OCI-LY3 (cell line): ENCODE measurements around the gene SRXN1.

Source experiments
- H2AFZ ChIP-seq: fragments of 200-600, 300-600 bp; shearing (Covaris generic); 2 replicates; pipeline ENCODE4 v1.6.0; 2014; ENCODE audit warnings: antibody characterized with exemption, low read depth, low read length
- H3K27ac ChIP-seq: fragments of 200-600, 300-600 bp; sonication (generic); 2 replicates; pipeline ENCODE4 v1.5.1; 2014; ENCODE audit warnings: mild to moderate bottlenecking, low read length, moderate library complexity, mixed read lengths
- H3K27me3 ChIP-seq: fragments of 200-600, 300-600 bp; sonication (generic); 2 replicates; pipeline ENCODE4 v1.6.1; 2014; ENCODE audit warnings: low read depth, low read length, mixed read lengths
- H3K36me3 ChIP-seq: fragments of 200-600, 300-600 bp; sonication (generic); replicated peaks from 2 replicates; pipeline ENCODE3; 2014; ENCODE audit warnings: low read depth, low read length, mixed read lengths
- H3K4me1 ChIP-seq: fragments of 300-600, 200-600 bp; sonication (generic); 2 replicates; pipeline ENCODE4 v1.6.1; 2014; ENCODE audit warnings: low read length, mixed read lengths
- H3K4me2 ChIP-seq: fragments of 200-600, 300-600 bp; sonication (generic); 2 replicates; pipeline ENCODE4 v1.6.1; 2014; ENCODE audit warnings: low read length, mixed read lengths
- H3K4me3 ChIP-seq: fragments of 300-600, 200-600 bp; sonication (generic); 2 replicates; pipeline ENCODE4 v1.5.1; 2014; ENCODE audit warnings: antibody characterized with exemption, mild to moderate bottlenecking, low read length, moderate library complexity
- H3K79me2 ChIP-seq: fragments of 300-600, 200-600 bp; shearing (Covaris generic); 2 replicates; pipeline ENCODE4 v1.6.1; 2014; ENCODE audit warnings: mild to moderate bottlenecking, low read length, mixed read lengths
- H3K9ac ChIP-seq: fragments of 300-600, 200-600 bp; shearing (Covaris generic); 2 replicates; pipeline ENCODE4 v1.6.0; 2014; ENCODE audit warnings: mild to moderate bottlenecking, low read length, moderate library complexity
- H3K9me3 ChIP-seq: fragments of 200-600, 300-600 bp; shearing (Covaris generic); 2 replicates; pipeline ENCODE4 v1.6.1; 2014; ENCODE audit warnings: low read length, mixed read lengths; ENCODE audit not compliant: insufficient read depth
- H4K20me1 ChIP-seq: fragments of 200-600, 300-600 bp; sonication (generic); 2 replicates; pipeline ENCODE4 v1.6.1; 2016; ENCODE audit warnings: low read length, mixed read lengths; ENCODE audit not compliant: insufficient read depth
- CTCF ChIP-seq: fragments of 200-600, 300-600 bp; sonication (generic); IDR thresholded peaks from 2 replicates; pipeline ENCODE4 v1.5.1; 2014; ENCODE audit warnings: antibody characterized with exemption, low read length, low read depth
- EZH2phosphoT487 ChIP-seq: fragments of 200-600 bp; shearing (Covaris generic); IDR thresholded peaks from 2 replicates; pipeline ENCODE4 v1.6.1; 2018; ENCODE audit warnings: antibody characterized with exemption, mixed run types, low read depth

The SRXN1 gene

DNA sequence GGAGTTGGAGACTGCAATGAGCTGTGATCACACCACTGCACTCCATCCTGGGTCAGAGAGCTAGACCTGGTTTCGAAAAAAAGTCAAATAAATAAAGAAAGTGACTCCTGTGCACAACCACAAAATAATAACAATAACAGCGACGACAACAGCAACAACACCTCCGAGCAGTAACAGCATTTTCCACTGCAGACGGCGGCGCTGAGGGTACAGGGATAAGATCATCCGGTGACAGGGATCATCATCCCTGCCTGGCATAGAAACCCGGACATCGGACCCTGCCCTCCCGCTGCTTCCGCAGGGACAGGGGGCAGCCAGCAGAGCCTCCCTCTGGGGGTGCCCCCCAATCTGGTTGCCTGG lies 11.5 kb downstream of the SRXN1 start:
- Histone ChIP-seq H3K79me2 (no peaks in the 10 kb centered on the region), H3K9me3 (no peaks in the 10 kb centered on the region), H3K27me3 (peaks cover 7% of the 10 kb centered on the region; the same call in 1 of the 2 replicates), H2AFZ (no peak overlapping the region), H3K4me1 (peaks cover 4% of the 10 kb centered on the region; the same call in 1 of the 2 replicates), H4K20me1 (peaks cover 4% of the 10 kb centered on the region; the same call in 1 of the 2 replicates), H3K4me3 (no peak overlapping the region), H3K4me2 (no peak overlapping the region), H3K27ac (no peak overlapping the region), H3K9ac (no peak overlapping the region), H3K36me3 (peaks cover 3% of the 10 kb centered on the region)
- TF ChIP-seq CTCF, result no peak
- no peak for TF ChIP-seq EZH2phosphoT487

DNA sequence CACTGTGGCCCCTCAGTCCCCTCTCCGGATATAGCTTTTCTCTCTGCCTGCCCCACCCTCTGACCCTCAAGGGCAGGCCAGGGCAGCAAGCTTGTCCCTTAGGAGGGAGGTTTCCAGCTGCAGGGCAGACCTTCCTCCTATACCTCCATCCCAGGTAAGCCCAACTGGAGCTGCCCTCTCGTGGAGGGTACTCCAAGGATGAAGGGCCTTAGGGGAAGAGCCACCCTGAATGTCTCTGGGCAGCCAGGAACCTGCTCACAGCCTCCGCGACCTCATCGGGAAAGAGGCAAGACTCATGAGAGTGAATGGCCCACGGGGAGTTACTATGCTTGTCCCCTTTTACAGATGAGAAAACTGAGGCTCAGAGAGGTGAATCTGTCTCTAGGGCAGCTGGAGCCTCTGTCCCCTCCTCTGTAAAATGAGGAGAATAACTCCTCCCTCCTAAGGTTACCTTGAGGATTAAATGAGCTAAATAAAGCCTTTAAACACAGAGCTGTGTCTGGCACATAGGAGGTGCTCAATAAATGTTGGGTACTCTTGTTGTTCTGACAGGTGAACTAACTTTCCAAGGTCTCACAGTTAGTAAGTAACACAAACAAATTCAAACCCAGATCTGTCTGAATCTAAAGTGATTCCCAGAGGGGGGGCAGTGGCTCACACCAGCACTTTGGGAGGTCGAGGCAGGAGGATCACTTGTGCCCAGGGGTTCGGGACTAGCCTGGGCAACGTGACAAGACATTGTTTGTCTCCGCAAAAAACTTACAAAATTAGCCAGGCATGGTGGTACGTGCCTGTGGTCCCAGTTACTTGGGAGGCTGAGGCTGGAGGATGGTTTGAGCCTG lies 12.1 kb downstream of the SRXN1 start:
- H3K36me3 ChIP-seq, result peaks cover 3% of the 10 kb centered on the region
- H3K4me1 ChIP-seq, result peaks cover 4% of the 10 kb centered on the region; the same call in 1 of the 2 replicates
- no peaks in the 10 kb centered on the region for H3K9me3 ChIP-seq
- no peak overlapping the region for H3K4me3 ChIP-seq
- no peaks in the 10 kb centered on the region for H3K79me2 ChIP-seq
- H3K27me3 ChIP-seq, result peaks cover 13% of the 10 kb centered on the region
- no peak overlapping the region for H2AFZ ChIP-seq
- no peak for TF ChIP-seq CTCF
- no peak for TF ChIP-seq EZH2phosphoT487
- H3K27ac ChIP-seq, result no peak overlapping the region
- H4K20me1 ChIP-seq, result peaks cover 4% of the 10 kb centered on the region; the same call in 1 of the 2 replicates
- H3K9ac ChIP-seq, result no peak overlapping the region
- no peak overlapping the region for H3K4me2 ChIP-seq

DNA sequence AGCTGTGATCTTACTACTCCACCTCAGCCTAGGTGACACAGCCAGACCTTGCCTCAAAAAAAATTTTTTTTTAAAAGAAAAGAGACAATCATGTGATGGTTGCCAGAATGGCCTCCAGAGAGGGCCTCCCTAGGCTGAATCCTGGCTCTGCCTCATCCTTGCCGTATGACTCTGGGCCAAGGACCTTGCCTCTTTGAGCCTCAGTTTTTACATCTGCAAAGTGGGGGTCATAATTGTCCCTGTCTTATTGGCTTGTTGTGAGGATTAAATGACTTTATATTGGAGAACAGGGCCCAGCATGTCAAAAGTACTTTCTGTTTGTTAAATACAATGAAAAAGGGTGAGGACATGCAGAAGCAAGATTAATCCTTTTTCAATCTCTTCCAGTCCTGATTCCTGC lies 14.4 kb downstream of the SRXN1 start:
- no peak overlapping the region for H3K4me2 ChIP-seq
- no peak overlapping the region for H2AFZ ChIP-seq
- no peaks in the 10 kb centered on the region for H4K20me1 ChIP-seq
- no peak overlapping the region for H3K9ac ChIP-seq
- H3K9me3 ChIP-seq, result no peaks in the 10 kb centered on the region
- H3K27me3 ChIP-seq, result peaks cover 18% of the 10 kb centered on the region
- H3K4me1 ChIP-seq, result no peaks in the 10 kb centered on the region
- no peaks in the 10 kb centered on the region for H3K79me2 ChIP-seq
- no peak overlapping the region for H3K27ac ChIP-seq
- H3K36me3 ChIP-seq, result no peaks in the 10 kb centered on the region
- no peak for TF ChIP-seq EZH2phosphoT487
- TF ChIP-seq CTCF, result no peak
- H3K4me3 ChIP-seq, result no peak overlapping the region

DNA sequence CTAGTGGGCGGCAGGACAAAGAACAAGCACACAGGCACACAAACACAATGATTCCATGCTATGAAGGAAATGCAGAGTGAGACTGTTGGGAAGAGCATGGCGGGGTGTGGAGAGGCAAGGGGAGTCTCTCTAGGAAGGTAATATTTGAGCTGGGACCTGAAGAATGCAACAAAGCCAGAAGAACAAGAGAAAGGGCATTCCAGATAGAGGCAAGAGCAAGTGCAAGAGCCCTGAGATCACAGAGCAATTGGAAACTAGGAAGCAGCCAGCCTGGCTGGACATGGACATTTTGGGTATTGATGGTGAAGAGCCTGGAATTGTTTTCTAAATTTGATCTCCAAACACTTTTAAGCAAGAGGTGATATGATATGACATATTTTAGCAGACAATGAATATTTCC lies 15.4 kb downstream of the SRXN1 start:
- no peak for TF ChIP-seq EZH2phosphoT487
- no peak for TF ChIP-seq CTCF
- Histone ChIP-seq H3K27me3 (peaks cover 18% of the 10 kb centered on the region), H3K4me3 (no peak overlapping the region), H3K4me1 (no peaks in the 10 kb centered on the region), H2AFZ (no peak overlapping the region), H3K27ac (no peak overlapping the region), H3K79me2 (no peaks in the 10 kb centered on the region), H4K20me1 (no peaks in the 10 kb centered on the region), H3K9me3 (no peaks in the 10 kb centered on the region), H3K36me3 (no peaks in the 10 kb centered on the region), H3K4me2 (no peak overlapping the region), H3K9ac (no peak overlapping the region)
